DMS53 treated with DMSO at 0.1 percent for 48 hours (cell line): ENCODE data around the gene PRDX2.

Experiments used
- DNase-seq: peaks from one replicate; lab custom pipeline; 2025; ENCODE audit not compliant: unreplicated experiment; lab: John Stamatoyannopoulos, UW

Gene PRDX2

GRCh38 chr19:12782174-12782423, 19.5 kb downstream of the PRDX2 start:
- peak; percentile 12 for DNase-seq

GRCh38 chr19:12779162-12779993, 22.2 kb downstream of the PRDX2 start:
- DNase-seq = no peak

GRCh38 chr19:12778905-12779161, 22.8 kb downstream of the PRDX2 start:
- no peak for DNase-seq

- peak; percentile 40 for DNase-seq
These were observed 23.3 kb downstream of the PRDX2 start for GRCh38 chr19:12778017-12778904.

GRCh38 chr19:12777217-12778016, 24.2 kb downstream of the PRDX2 start:
- DNase-seq = peak; percentile 56

- DNase-seq = peak; percentile 88
These were observed 26.7 kb downstream of the PRDX2 start, which contains the start of gene HOOK2 for GRCh38 chr19:12774588-12775555. HOOK2 (minus strand) TSS chr19:12775552; CDS start chr19:12775449, 103 bp downstream.

GRCh38 chr19:12773571-12773970, 28.0 kb downstream of the PRDX2 start:
- DNase-seq = no peak

- DNase-seq = no peak
These were observed 29.3 kb downstream of the PRDX2 start for GRCh38 chr19:12772323-12772722.

- no peak for DNase-seq
These were observed 30.7 kb downstream of the PRDX2 start for GRCh38 chr19:12770922-12771321.

- DNase-seq = peak; percentile 67
These were observed 31.9 kb downstream of the PRDX2 start for GRCh38 chr19:12769689-12770088.

- DNase-seq = no peak
These were observed 33.9 kb downstream of the PRDX2 start for GRCh38 chr19:12767666-12768065.

GRCh38 chr19:12767150-12767549, 34.5 kb downstream of the PRDX2 start:
- DNase-seq = no peak

GRCh38 chr19:12766051-12766521, 35.5 kb downstream of the PRDX2 start:
- peak; percentile 66 for DNase-seq

GRCh38 chr19:12764698-12765097, 36.9 kb downstream of the PRDX2 start:
- DNase-seq = no peak

- no peak for DNase-seq
These were observed 38.5 kb downstream of the PRDX2 start for GRCh38 chr19:12763100-12763499.

- DNase-seq = no peak
These were observed 41.9 kb downstream of the PRDX2 start for GRCh38 chr19:12759686-12760085.

- peak; percentile 37 for DNase-seq
These were observed 43.9 kb downstream of the PRDX2 start for GRCh38 chr19:12757544-12758274.

- DNase-seq = no peak
These were observed 45.3 kb downstream of the PRDX2 start for GRCh38 chr19:12756150-12756883.
